Stimulated activated CD4-positive, alpha-beta T cell treated with anti-CD3 and anti-CD28 coated beads, Interleukin-1b, Interleukin-23, amount 100 ng/mL, for 24 hours (primary cell): Measurements from ENCODE around the gene ADI1.
"Not testable (repeated sequence)": the region's sequence is repeated elsewhere in the genome, so short reads cannot be mapped to it uniquely, and the experiment has no call there.

Experiments used
- DNase-seq, 4 experiments: peaks; one replicate each; pipeline ENCODE4 v3.0.0-alpha.2; 2020; ENCODE audit warnings: low read depth in 4 of 4, low spot score in 1 of 4

ADI1 gene

GRCh38 chr2:3464401-3465005 lies 54.8 kb downstream of the ADI1 start:
- no peak for DNase-seq

GRCh38 chr2:3463944-3464343 lies 55.4 kb downstream of the ADI1 start:
- no peak for DNase-seq

- no peak for DNase-seq
Observed at GRCh38 chr2:3463186-3463835, 56.0 kb downstream of the ADI1 start.

- DNase-seq: no peak
Observed at GRCh38 chr2:3462493-3463104, 56.7 kb downstream of the ADI1 start.

DNA sequence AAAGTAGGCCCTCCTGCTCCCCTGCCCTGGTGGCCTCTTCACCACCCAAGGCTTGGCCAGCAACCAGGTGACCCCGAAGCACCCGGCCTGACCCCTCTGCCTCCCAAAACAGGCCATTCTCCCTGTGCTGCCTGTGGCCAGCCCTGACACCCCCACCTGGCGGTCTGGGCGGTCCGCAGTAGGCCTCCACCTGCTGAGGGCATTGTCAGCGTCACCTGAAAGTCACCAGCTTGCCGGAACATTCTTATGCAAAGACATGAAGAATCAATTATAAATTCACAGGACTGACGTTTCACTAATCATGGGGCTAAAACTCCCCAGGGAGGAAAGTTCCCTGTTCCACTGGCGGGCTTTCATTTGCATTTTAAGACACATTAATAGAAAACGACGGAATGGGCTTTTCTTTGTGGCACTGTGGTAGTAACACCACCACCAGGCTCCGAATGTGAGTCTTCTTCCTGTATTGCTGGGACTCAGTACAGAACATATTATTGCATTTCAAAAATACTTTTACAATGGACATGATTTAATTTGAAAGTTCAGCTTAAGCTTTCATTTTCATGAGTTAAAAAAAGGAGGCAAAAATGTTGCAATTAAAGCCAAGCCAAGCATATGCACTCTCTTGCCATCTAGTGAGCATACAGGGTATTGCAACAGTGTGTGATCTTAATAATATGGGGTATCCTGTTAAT lies 57.4 kb downstream of the ADI1 start:
- peak in 2 of 4 experiments; percentile 7 to 11 for DNase-seq

- DNase-seq: no peak
Observed at GRCh38 chr2:3460831-3461800, 58.2 kb downstream of the ADI1 start.

GRCh38 chr2:3460156-3460555 lies 59.2 kb downstream of the ADI1 start:
- no peak for DNase-seq

DNA sequence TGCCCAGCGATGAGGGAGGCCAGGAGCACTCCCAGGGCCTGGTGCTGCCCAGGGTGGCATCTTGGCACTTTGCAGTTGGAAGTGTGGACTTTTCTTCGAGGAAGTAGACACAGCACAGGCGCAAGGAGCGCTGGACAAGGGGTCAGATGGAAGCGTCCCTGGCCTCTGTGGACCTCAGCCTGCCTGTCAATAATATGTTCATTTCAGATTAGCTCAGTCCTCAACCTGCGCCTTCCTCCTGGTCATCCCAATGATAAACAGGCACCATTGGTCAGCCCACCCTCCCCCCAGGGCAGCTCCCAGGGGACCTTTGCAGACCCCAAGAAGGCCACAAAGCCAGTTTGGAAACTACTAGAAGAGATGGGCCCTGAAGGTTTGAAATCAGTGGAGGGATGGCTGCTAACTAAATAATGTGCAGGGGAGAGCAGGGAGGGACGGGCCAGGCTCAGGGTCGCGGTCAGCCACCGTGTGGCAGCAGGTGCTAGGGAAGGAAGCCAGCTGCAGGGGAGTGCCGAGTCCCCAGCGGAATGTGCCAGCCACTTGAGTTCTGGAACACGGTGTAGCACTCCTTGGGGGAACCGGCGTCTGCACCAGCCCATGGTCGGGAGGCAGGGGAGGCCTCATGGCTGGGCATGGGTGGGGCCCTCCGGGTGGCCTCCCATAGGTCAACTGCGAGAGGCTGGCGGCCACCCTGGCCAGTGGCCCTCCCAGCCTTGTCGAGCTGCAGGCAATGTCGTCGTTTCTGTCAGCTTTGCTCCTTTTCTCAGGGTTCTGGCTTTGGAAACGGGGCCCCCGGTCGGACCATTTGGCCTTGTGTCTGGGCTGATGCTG lies 59.9 kb downstream of the ADI1 start:
- no peak for DNase-seq

DNA sequence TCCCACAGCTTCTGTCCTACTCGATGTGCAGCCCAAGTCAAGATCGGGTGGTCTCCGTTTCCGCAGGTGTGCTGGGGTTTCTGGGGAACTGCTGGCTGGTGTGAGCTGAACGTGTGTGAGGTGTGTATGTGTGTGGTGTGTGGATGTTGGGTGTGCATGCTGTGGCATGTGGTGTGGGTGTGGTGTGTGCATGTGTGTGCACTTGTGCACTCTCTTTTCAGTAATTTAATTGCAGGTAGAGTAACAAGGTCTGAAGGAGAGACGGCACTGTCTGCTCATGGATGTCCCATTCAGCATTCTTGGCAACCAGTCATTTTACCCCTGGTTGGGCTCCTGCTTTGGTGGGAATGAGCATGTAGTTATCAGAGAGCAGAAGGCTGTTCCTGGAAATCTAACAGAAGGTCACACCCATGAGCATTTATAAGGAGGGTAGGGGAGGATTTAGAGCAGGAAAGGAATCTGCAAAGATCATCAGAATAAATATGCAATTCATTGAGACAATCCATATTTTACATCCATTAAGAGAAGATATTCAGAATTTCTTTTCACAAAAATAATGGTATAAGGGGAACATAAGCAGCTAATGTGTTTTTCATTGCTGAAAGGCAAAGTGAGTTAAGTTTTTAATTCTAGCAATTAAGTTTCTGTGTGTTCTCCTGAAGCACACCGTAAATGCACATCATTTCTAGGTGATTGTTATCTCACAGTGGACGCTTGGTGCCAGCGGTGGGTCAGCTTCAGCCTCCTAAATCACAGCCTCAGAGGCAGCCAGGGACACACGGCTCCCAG lies 60.7 kb downstream of the ADI1 start:
- no peak for DNase-seq

DNA sequence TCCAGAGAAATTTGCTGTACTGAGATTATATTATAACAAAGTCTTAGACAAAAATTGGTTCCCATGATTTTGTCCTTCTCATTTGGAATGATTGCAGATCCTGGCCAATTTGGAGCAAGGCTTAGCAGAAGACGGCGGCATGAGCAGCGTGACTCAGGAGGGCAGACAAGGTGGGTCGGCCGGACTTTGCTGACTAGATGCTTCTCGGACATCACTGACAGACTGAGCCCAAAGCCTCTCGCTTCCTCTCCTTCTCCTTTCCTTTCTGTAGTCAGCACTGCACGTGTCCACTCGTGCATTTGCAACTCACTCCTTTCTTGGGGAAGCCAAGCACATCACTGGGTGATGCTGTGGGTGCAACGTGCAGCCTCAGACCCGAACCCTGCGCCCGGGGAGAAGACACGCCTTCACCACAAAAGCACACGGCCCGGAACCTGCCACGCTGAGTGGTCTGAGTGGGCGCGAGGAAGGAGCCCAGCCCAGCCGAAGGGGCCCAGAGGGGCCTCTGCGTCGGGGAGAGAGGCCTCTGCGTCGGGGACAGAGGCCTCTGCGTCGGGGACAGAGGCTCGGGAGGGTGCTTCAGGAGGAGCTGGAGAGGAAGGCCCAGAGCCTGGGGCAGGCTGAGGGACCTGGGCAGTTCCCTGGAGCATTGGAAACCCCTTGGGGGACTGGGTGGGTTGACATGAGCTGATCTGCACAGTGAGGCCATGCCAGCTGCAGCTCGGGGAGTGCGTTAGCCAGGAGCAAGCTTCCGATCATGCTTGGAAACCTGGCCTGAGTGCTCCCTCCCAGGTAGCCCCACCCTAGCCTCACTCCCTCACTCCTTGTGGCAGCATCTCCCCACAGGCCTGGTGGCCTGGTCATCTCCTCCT lies 61.6 kb downstream of the ADI1 start:
- DNase-seq: no peak

- DNase-seq: no peak
Observed at GRCh38 chr2:3456125-3456524, 63.2 kb downstream of the ADI1 start.

GRCh38 chr2:3454802-3455201 lies 64.5 kb downstream of the ADI1 start:
- no peak for DNase-seq

- DNase-seq: not testable (repeated sequence)
Observed at GRCh38 chr2:3454005-3454404, 65.3 kb downstream of the ADI1 start.

DNA sequence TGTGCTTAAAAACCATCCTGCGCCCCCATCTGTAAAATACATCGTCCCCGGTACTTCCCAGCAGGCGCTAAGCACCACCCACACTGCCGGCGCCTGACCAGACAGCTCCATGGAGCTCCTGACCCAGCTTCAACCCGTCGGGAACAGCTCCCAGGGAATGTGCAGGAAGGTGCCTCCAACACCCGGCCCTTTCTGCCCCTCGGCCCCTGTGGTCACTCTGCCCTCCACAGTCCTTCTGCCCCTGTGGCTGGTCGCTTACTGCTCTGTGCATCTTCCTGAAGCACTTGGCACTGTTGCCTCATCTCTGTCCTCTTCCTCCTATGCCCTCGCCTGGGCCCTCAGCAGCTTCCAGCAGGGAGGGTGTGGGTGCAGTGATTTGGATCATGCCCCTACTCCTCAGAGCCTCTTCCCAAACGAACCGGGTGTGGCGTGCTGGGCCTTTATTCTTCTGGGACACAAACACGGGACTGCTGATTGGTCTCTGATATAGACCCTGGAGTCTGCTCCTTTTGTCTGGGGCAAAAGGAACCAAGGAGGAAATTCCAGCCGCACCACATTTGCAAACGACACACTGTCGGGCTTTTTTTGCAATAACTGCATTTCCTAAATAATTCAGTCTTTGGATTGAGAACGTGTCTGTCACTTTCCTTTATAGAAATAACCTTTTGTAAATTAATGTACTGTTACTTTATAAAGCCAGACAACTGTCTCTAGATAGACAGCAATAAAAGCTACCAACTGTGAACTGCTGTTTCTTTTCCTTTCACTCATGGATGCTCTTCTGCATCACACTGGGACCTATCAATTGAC lies 65.9 kb downstream of the ADI1 start:
- DNase-seq: no peak

DNA sequence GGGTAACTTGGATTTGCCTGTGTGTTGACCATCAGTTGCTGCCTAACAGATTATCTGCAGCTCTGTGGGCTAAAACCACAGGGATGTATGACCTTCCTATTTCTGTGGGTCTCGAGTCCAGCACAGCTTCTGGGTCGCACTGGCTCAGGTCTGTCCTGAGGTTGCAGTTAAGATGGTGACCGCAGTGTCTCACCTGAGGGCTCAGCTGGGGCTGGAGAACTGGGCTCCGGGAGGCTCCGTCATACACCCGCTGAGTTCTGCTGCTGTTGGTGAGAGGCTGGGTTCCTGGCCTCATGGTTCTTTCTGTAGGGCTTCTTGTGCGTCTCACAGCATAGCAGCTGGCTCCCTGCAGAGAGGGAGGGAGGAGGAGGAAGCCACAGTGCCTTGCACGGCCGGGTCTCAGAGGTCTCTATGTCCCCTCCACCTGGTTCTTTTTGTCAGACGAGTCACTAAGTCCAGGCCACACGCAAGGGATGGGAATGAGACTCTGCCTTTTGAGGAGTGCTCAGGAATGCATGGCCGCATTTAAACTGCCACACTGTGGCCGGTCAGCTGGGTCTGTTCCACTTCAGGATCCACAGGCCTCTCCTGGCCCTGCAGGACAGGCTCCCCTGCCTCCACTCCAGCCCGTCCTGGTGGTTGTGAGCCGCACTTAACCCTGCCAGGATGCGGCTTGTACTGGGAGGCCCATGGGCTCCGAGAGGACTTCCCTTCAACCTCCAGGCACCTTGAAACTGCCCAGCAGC lies 67.2 kb downstream of the ADI1 start:
- DNase-seq: no peak

GRCh38 chr2:3451169-3451568 lies 68.2 kb downstream of the ADI1 start:
- DNase-seq: no peak
